PFSK-1 (cell line): ENCODE measurements around the gene GLB1L3.

ENCODE experiments used
- FOXP2 ChIP-seq: optimal IDR thresholded peaks from 2 replicates; pipeline ENCODE3; 2011; ENCODE audit warnings: borderline replicate concordance, control low read depth, inconsistent platforms; ENCODE audit not compliant: insufficient read depth; ENCODE audit errors: extremely low read length, extremely low read depth
- POLR2AphosphoS5 ChIP-seq: IDR thresholded peaks from 2 replicates; pipeline ENCODE4 v1.6.1; 2012; ENCODE audit warnings: low read depth, mild to moderate bottlenecking, control low read depth, low read length, moderate library complexity
- SIN3A ChIP-seq: IDR thresholded peaks from 2 replicates; pipeline ENCODE4 v1.6.1; 2012; ENCODE audit warnings: mild to moderate bottlenecking, low read length, moderate library complexity, borderline replicate concordance; ENCODE audit not compliant: insufficient read depth
- TAF1 ChIP-seq: IDR thresholded peaks from 2 replicates; pipeline ENCODE4 v1.6.1; 2012; ENCODE audit warnings: low read length, control low read depth, borderline replicate concordance; ENCODE audit not compliant: insufficient read depth
- TF ChIP-seq, protein P1 (sequence below), 2 experiments: IDR thresholded peaks; 2 replicates each; pipeline versions ENCODE4 v1.6.1 to v1.8.0; 2011 to 2012; ENCODE audit warnings: low read depth in 2 of 2, low read length in 2 of 2, control low read depth in 1 of 2, inconsistent platforms in 1 of 2, mild to moderate bottlenecking in 1 of 2, moderate library complexity in 1 of 2; ENCODE audit not compliant: insufficient read depth in 1 of 2

The GLB1L3 gene

DNA sequence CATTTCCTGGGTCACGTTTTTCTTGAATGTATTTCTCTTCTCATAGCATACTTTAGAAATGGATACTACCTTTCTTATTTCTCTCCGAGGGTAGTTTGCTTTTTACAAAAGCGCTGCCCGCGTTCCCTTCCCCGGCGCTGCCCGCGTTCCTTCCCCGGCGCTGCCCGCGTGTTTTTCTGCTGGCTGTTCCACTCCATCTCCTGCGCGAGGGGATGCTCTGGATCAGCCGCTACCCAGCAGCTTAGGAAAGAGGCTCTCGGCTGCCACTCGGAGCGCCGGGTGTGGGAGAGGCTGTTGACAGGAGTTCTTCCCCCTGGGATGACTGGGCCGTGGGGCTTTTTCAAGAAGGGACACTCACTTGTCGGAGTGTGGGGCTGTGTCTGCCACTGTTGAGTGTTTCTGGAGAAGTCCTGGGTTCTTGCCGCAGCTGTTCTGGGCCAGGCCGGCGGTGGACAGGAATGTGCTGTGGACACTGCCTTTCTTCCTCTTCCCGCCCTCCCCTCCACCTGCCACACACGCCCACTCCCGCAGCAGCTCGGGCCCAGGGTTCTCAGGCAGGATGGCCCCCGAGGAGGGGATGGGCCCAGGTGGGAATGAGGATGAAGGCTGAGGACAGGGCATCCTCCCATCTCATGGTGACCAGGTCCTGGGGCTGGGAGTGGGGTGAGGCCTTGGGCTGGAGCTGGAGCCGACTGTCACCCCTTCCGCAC, 86.2 kb downstream of the GLB1L3 start:
- no peak for TF ChIP-seq TAF1
- no peak for TF ChIP-seq FOXP2
- TF ChIP-seq POLR2AphosphoS5 = no peak
- no peak for TF ChIP-seq SIN3A
- TF ChIP-seq, protein P1, sequence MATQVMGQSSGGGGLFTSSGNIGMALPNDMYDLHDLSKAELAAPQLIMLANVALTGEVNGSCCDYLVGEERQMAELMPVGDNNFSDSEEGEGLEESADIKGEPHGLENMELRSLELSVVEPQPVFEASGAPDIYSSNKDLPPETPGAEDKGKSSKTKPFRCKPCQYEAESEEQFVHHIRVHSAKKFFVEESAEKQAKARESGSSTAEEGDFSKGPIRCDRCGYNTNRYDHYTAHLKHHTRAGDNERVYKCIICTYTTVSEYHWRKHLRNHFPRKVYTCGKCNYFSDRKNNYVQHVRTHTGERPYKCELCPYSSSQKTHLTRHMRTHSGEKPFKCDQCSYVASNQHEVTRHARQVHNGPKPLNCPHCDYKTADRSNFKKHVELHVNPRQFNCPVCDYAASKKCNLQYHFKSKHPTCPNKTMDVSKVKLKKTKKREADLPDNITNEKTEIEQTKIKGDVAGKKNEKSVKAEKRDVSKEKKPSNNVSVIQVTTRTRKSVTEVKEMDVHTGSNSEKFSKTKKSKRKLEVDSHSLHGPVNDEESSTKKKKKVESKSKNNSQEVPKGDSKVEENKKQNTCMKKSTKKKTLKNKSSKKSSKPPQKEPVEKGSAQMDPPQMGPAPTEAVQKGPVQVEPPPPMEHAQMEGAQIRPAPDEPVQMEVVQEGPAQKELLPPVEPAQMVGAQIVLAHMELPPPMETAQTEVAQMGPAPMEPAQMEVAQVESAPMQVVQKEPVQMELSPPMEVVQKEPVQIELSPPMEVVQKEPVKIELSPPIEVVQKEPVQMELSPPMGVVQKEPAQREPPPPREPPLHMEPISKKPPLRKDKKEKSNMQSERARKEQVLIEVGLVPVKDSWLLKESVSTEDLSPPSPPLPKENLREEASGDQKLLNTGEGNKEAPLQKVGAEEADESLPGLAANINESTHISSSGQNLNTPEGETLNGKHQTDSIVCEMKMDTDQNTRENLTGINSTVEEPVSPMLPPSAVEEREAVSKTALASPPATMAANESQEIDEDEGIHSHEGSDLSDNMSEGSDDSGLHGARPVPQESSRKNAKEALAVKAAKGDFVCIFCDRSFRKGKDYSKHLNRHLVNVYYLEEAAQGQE (IDR thresholded peaks at IDR 0.05; ENCODE audit: insufficient read depth in 1 of 2, low read depth in 2 of 2, low read length in 2 of 2) = no peak

- TF ChIP-seq FOXP2 = no peak
- TF ChIP-seq, protein P1 (IDR thresholded peaks at IDR 0.05; ENCODE audit: insufficient read depth in 1 of 2, low read depth in 2 of 2, low read length in 2 of 2) = no peak
- TF ChIP-seq POLR2AphosphoS5 = no peak
- no peak for TF ChIP-seq TAF1
- no peak for TF ChIP-seq SIN3A
Observed at GRCh38 chr11:134363161-134363560, 87.0 kb downstream of the GLB1L3 start.

DNA sequence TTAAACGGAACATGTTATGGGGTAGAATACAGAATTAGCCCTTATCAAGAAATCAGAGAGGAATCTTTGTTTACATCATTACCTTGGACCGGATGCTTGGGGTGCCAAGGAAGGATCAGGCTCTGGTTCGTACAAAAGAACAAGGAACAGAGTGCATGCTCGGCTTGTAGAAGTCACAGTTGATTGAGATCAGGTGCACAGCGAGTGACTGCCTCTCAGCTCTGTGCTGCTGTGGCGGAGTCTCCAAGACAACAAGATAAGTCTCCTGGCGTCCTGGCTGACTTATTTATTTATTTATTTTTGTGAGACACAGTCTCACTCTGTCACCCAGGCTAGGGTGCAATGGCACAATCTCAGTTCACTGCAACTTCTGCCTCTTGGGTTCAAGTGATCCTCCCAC, 87.4 kb downstream of the GLB1L3 start:
- TF ChIP-seq SIN3A = no peak
- TF ChIP-seq, protein P1 (IDR thresholded peaks at IDR 0.05; ENCODE audit: insufficient read depth in 1 of 2, low read depth in 2 of 2, low read length in 2 of 2) = no peak
- no peak for TF ChIP-seq POLR2AphosphoS5
- TF ChIP-seq FOXP2 = no peak
- TF ChIP-seq TAF1 = no peak

DNA sequence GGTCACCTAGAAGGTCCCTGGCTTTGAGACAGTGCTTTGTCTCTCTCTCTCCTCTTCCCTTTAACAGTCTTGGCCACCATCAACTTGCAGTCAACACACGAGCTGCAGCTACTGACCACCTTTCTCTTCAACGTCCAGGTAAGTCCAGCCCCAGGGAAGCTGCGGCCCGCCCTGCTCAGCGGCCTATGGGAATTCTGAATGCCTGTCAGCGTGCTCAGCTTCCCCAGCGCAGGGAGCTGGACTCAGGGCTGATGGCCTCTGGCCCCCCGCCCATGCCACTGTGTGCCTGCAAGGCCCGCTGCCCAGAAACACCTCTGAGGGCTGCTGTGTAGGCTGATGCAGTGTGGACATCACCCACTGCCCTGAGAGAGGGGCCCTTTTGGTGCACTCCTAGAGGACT, 88.1 kb downstream of the GLB1L3 start:
- TF ChIP-seq TAF1 = no peak
- TF ChIP-seq FOXP2 = no peak
- TF ChIP-seq POLR2AphosphoS5 = no peak
- TF ChIP-seq, protein P1 (IDR thresholded peaks at IDR 0.05; ENCODE audit: insufficient read depth in 1 of 2, low read depth in 2 of 2, low read length in 2 of 2) = no peak
- TF ChIP-seq SIN3A = no peak
